Measurements from ENCODE around the gene CDH2.

The CDH2 gene

DNA sequence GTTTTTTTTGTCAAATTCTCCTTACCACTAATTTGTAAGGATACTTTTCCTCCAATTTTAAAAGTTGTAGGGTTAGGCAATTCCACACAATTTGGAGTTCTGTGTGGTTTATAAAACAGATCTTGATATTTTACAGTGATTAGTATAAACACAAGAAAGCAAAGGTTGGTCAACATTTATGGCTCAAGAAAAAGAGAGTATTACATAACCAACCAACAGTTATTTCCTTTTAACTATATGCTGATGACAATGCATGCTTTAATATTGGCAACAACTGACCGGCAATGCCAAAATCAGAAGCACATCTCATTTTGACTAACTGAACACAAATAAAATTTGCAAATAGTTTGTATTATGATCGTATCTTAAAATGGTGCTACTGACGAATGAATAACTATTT, 137.2 kb downstream of the CDH2 start:
- no peak for DNase-seq

GRCh38 chr18:28039078-28039477, 137.9 kb downstream of the CDH2 start:
- no peak for DNase-seq

DNA sequence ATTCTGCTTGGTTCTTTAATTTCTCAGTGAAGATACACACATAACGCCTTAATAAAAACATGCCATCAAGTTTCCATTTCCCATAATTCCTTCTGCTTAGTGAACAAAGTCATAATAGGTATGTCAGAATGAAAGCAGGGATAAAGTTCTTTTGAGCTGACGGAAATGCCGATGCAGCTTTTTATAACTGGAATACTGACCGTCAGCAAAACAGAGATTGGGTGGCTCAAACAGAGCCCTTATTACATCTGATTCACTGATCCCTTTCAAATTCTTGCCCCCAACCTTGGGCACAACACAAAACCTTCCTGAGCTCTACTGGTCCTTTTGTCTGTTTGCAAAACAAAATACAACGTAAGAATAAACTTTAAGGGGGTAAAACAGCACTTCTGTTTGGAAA, 140.4 kb downstream of the CDH2 start:
- DNase-seq = no peak

DNA sequence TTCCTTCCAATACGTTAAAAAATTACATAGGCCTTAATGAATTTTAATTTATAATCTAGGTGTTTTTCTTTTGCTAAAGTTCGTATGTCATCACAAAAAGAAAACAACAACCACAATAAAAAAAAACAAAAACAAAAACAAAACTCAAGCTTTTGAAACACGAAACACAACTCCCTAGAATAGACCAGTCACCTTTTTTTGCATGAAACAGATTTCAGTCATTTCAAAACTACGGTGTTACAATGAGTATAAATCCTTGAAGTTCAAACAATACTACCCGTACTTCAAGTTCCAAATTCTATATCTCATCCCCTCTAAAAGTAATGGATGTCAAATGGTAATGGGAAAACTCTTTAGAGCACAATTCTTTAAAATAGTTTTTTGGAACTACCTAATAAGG, 142.4 kb downstream of the CDH2 start:
- DNase-seq = no peak

DNA sequence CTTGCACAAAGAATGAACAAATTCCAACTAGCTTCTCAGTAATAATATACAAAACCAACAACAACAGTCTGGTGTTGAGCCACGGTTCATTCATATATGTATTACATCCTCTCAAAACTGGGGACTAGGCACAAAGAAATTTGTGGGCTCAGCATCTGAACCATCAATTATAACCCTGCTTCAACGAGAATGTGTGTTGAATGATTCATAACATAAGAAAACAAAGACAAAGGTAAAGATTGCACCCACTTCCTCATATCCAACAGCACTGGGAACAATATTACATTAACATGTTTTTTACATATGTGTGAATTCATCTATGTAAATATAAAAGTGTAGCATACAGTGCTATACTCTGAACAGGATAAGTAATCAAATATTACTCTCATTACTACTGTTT, 144.8 kb downstream of the CDH2 start:
- no peak for DNase-seq

DNA sequence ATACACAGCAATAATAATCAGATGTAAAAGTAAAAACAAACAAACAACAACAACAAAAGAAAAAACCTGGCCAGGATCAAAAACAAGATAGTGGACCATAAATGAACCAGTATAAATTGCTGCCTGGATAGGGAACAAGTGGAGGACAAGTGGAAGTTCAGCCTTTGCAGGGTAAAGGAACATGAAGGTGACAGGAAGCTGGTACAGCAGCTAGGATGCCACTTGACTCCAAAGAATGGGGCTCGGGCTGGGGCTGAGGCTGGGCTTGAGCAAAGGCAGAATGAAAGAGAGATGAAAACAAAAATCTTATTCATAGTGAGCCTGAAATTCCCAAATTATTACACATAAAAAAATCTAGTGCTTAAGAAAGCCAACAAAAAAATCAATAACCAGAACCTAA, 146.5 kb downstream of the CDH2 start:
- no peak for DNase-seq

DNA sequence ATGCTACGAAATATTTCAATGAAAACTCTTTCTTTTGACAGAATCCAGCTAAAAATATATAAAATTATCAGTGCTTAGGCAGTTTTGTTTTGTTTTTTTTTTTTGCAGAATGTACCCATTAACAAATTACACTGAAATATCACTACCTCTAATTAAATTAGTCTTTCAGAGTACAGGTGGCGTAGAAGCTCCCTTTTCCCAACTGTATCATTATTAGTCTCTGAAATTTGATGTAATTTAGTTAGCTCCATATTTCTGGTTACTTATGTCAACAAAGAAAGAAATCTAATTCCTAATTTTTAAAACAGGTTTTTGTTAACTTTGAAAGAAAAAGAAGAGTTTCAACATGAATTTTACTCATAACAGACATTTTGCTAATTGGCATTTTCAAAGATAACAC, 149.2 kb downstream of the CDH2 start:
- no peak for DNase-seq

GRCh38 chr18:28019425-28020108, 157.4 kb downstream of the CDH2 start:
- DNase-seq = no peak

- DNase-seq = no peak
Observed at GRCh38 chr18:28018351-28018750, 158.6 kb downstream of the CDH2 start.

GRCh38 chr18:28015671-28016070, 161.3 kb downstream of the CDH2 start:
- DNase-seq = no peak

- DNase-seq = no peak
Observed at GRCh38 chr18:28013066-28013465, 163.9 kb downstream of the CDH2 start.

GRCh38 chr18:28012336-28012735, 164.6 kb downstream of the CDH2 start:
- DNase-seq = no peak

- DNase-seq = no peak
Observed at GRCh38 chr18:28009589-28009988, 167.3 kb downstream of the CDH2 start.

DNA sequence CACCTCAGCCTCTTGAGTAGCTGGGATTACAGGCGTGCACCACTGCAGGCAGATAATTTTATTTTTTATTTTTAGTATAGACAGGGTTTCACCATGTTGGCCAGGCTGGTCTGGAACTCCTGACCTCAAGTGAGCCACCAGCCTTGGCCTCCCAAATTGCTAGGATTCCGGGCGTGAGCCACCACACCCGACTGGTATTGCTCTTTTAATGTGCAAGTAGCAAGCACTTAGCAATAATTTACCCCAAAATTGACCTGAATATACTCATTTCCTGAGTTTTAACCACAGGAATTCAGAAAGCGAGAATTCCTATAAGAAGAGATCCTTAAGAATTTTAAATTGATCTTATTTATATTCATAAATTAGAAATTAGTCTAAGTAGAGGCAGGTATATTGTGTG, 169.1 kb downstream of the CDH2 start:
- no peak for DNase-seq

- no peak for DNase-seq
Observed at GRCh38 chr18:28005164-28005563, 171.8 kb downstream of the CDH2 start.

DNA sequence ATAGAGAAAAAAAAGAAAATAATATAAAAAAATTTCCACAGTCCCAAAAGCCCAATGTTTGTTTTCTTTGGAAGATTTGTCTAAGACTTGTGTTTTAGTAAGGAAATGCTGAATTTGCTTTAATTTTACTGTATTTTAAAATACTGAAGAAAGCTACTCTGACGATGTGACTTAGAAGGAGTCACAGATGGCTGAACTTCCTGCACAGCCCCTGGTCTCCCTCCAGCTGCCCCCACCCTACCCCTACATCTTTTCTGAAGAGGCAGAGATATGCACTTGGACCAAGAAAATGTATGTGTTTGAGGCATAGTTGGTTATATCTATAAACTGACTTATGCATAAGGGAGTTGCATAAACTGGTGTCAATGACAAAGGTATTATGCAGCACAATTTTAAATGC, 172.3 kb downstream of the CDH2 start:
- no peak for DNase-seq

DNA sequence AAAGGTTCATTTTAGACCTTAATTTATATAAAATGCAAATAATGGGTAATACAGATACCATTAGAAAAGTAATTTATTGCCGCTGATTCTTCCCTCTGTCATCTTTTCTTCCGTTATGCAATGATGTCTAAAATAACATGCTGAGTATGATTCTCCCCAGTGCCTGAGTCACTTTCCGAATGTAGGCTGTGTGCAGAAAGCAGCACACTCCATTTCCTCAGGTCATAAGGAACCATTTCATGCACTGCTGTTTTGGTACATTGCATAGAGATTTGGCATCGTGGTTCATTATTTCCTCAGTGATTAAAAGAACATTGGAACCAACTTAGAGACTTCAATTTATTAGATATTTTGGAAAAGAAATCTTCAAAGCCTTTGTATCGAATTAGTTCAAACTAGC, 173.5 kb downstream of the CDH2 start:
- DNase-seq = no peak

DNA sequence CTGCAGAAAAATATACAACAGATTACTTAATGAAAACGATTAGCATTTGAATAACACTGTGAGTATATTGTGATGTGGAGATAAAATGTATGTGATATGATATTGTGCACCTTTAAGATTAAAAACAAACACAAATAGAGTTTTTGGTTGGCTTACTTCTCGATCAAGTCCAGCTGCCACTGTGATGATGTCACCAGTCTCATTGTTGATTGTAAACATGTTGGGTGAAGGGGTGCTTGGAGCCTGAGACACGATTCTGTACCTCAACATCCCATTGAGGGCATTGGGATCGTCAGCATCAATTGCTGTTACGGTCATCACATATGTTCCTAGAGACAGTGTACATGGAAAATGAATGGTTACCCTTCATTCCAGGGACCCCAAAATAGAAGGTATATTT, 174.1 kb downstream of the CDH2 start:
- no peak for DNase-seq

DNA sequence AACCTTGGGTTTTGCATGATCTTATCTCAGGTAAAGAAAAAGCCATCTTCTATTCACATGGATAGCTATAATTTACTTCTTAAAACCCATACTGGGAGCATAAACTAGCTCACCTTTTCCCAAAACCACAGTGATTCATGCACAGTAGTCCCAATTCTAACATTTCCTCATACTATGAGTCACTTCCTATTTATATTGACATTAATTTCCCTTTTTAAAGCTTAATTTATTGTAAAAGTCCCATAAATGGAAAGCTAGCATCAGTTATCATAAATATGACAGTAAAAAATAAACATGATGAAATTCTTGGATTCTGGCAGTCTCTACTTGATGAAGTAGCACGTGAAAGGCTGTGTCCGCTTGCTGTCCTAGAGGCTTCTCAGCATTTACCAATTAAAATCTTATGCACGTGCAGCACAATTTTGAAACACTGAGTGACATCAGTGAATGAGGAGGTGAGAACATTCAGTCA, 180.1 kb downstream of the CDH2 start:
- no peak for DNase-seq

DNA sequence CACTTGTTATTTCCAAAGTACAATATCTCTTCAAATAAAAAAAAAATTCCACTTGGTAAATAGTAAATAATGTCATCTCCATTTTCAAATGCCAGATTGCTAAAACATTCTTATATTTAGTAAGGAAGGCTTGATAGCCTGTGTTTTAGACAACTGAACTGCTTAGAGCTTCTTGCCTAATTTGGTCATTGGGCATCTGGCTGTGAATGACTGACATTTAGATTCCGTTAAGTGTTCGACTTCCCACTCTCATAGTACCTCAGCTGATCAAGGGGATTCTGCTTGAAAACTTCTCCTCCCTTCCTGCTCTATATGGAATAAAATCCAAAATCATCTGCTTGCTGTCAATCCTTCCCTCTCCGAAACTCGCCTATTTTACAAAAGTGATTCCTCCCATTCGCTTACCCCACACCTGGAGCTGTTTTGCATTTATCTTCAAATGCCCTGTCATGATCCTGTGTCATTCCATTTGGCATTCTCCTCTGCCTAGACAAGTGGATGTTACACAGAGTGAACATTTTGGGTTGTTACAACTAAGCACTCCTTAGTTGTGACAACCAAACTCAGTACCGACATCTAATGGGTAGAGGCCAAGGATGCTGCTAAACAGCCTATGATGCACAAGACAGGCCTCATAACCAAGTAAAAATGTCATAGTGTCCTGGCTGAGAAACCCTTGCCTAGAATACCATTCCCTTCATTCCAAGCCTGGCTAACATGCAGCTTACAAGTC, 181.0 kb downstream of the CDH2 start:
- no peak for DNase-seq

DNA sequence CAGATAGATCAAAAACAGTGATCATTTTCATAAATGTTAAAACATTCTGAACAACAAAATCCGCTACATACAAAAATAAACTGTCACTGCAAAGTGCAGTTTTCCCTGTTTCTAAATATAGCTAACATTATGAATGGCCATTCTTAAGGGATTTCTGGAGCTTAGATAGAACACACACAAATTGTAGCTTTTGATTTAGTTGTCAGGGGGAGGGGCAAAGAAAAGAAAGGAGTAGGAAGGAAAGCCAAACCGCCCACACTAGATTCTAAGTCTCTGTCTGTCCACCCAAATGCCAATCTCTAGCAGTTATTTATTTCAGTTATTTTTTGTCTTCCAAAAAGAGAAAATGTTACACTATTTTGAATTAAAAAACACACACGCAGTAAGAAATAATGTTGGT, 182.4 kb downstream of the CDH2 start:
- DNase-seq = no peak

GRCh38 chr18:27991391-27991790, 185.5 kb downstream of the CDH2 start:
- no peak for DNase-seq

- DNase-seq = no peak
Observed at GRCh38 chr18:27985832-27986231, 191.1 kb downstream of the CDH2 start.

DNA sequence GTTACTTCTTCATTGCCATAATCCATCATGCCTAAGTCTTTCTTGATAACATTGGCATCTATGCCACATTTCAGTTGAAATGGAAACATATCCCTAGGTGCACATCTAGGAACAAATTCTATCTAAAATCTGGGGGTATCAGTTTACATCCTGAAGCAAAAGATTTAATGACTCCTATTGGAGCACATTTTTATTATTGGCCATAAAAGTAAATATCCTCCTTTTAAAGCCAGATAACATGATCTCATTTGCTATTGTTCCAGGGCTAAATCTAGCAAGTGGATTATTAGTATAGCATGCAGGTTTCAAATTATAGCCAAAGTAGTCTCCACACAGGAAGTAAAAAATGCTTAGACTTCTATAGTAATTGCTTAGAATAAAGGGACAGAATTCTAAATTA, 193.2 kb downstream of the CDH2 start:
- DNase-seq = no peak
